IMR-90 (cell line): ENCODE data around the gene ANKRD63. TPM values are rescaled to one million over a fixed set of nuclear protein-coding genes. Genes with fewer than 3 reads are reported as not detected.

Experiments used
- ATAC-seq: fragments of 200-7000 bp; cut with Tn5 transposase; 2 replicates; pipeline ENCODE4 v1.9.1; 2020; ENCODE audit warnings: low read depth, mild to moderate bottlenecking, moderate library complexity
- BruUV-seq: library from RNA; stranded (reverse); fragments of 400-500 nt; replicated peaks from 2 replicates; lab custom pipeline; 2021; lab: Mats Ljungman, UMichigan
- CTCF ChIA-PET: fragments of 300-600 bp; formaldehyde crosslinking; extraction: SDS; loops from one replicate; lab custom pipeline; 2021; ENCODE audit warnings: antibody characterized with exemption; lab: Yijun Ruan, JAX
- POLR2A ChIA-PET: fragments of 300-600 bp; sonication (Branson Sonifier 250); formaldehyde crosslinking; loops from one replicate; lab custom pipeline; 2022; ENCODE audit warnings: antibody characterized with exemption; ENCODE audit not compliant: unreplicated experiment; lab: Charles Lee
- DNase-seq: peaks from one replicate; pipeline ENCODE4 v3.0.0; 2013
- H2AFZ ChIP-seq: replicated peaks from 2 replicates; pipeline ENCODE3; 2013; ENCODE audit warnings: low read length, mild to moderate bottlenecking; ENCODE audit not compliant: poor library complexity
- H2AK5ac ChIP-seq: 2 replicates; pipeline ENCODE4 v1.6.1; 2013; ENCODE audit warnings: low read depth, low read length, inconsistent platforms
- H2AK9ac ChIP-seq: replicated peaks from 2 replicates; pipeline ENCODE3; 2013; ENCODE audit warnings: mild to moderate bottlenecking, low read depth, low read length, moderate library complexity; ENCODE audit not compliant: poor library complexity
- H2BK120ac ChIP-seq: 2 replicates; pipeline ENCODE4 v1.6.1; 2013; ENCODE audit warnings: low read depth, low read length, inconsistent platforms
- H2BK15ac ChIP-seq: 3 replicates; pipeline ENCODE4 v1.6.1; 2013; ENCODE audit warnings: low read depth, low read length, inconsistent platforms
- H2BK20ac ChIP-seq: 2 replicates; pipeline ENCODE4 v1.6.1; 2013; ENCODE audit warnings: low read depth, mild to moderate bottlenecking, inconsistent platforms, low read length, moderate library complexity
- H2BK5ac ChIP-seq: 2 replicates; pipeline ENCODE4 v1.6.1; 2013; ENCODE audit warnings: mild to moderate bottlenecking, low read depth, low read length, inconsistent platforms; ENCODE audit not compliant: poor library complexity, severe bottlenecking
- H3K14ac ChIP-seq: replicated peaks from 2 replicates; pipeline ENCODE4 v1.6.1; 2013; ENCODE audit warnings: low read depth, low read length, inconsistent platforms
- H3K18ac ChIP-seq: 2 replicates; pipeline ENCODE4 v1.6.1; 2013; ENCODE audit warnings: low read depth, low read length, control low read depth
- H3K23ac ChIP-seq: 2 replicates; pipeline ENCODE4 v1.6.1; 2013; ENCODE audit warnings: low read depth, low read length, inconsistent platforms
- H3K27ac ChIP-seq: 2 replicates; pipeline ENCODE4 v1.5.1; 2013; ENCODE audit warnings: mild to moderate bottlenecking, control low read depth, low read length; ENCODE audit not compliant: insufficient read depth
- H3K27me3 ChIP-seq: 2 replicates; pipeline ENCODE4 v1.6.1; 2013; ENCODE audit warnings: low read length; ENCODE audit not compliant: control insufficient read depth, insufficient read depth
- H3K36me3 ChIP-seq: 2 replicates; pipeline ENCODE4 v1.6.1; 2013; ENCODE audit warnings: low read length, mixed read lengths; ENCODE audit not compliant: control insufficient read depth, insufficient read depth
- H3K4ac ChIP-seq: 2 replicates; pipeline ENCODE4 v1.6.1; 2013; ENCODE audit warnings: low read depth, low read length, inconsistent platforms
- H3K4me1 ChIP-seq: 2 replicates; pipeline ENCODE4 v1.6.1; 2013; ENCODE audit warnings: low read length, mixed read lengths; ENCODE audit not compliant: control insufficient read depth, insufficient read depth
- H3K4me2 ChIP-seq: 2 replicates; pipeline ENCODE4 v1.6.1; 2013; ENCODE audit warnings: low read depth, mild to moderate bottlenecking, control low read depth, low read length, moderate library complexity
- H3K4me3 ChIP-seq: 2 replicates; pipeline ENCODE4 v1.5.1; 2013; ENCODE audit warnings: low read depth, mild to moderate bottlenecking, control low read depth, low read length, moderate library complexity; ENCODE audit not compliant: insufficient read depth
- H3K56ac ChIP-seq: 2 replicates; pipeline ENCODE4 v1.6.1; 2013; ENCODE audit warnings: low read length, inconsistent platforms; ENCODE audit not compliant: insufficient read depth; ENCODE audit errors: extremely low read depth
- H3K79me1 ChIP-seq, 2 experiments: 2 replicates each; pipeline ENCODE4 v1.6.1; 2013; ENCODE audit warnings: low read length in 2 of 2, inconsistent platforms in 1 of 2, low read depth in 1 of 2
- H3K9ac ChIP-seq: 2 replicates; pipeline ENCODE4 v1.6.1; 2013; ENCODE audit warnings: low read depth, low read length, control low read depth
- H3K9me1 ChIP-seq: 2 replicates; pipeline ENCODE4 v1.6.1; 2013; ENCODE audit warnings: low read length, inconsistent platforms; ENCODE audit not compliant: insufficient read depth
- H3K9me3 ChIP-seq: 2 replicates; pipeline ENCODE4 v1.6.1; 2013; ENCODE audit warnings: low read length; ENCODE audit not compliant: control insufficient read depth, insufficient read depth
- H4K20me1 ChIP-seq: 2 replicates; pipeline ENCODE4 v1.6.1; 2013; ENCODE audit warnings: low read length, inconsistent platforms; ENCODE audit not compliant: insufficient read depth
- H4K5ac ChIP-seq: 2 replicates; pipeline ENCODE4 v1.6.1; 2013; ENCODE audit warnings: mild to moderate bottlenecking, low read depth, low read length, control low read depth
- H4K8ac ChIP-seq, 2 experiments: 2 replicates each; pipeline ENCODE4 v1.6.1; 2013; ENCODE audit warnings: low read depth in 2 of 2, low read length in 2 of 2, control low read depth in 1 of 2, inconsistent platforms in 1 of 2
- H4K91ac ChIP-seq: 2 replicates; pipeline ENCODE4 v1.6.1; 2013; ENCODE audit warnings: low read depth, low read length, inconsistent platforms; ENCODE audit not compliant: insufficient read depth
- BHLHE40 ChIP-seq: fragments of 150-350 bp; IDR thresholded peaks from 2 replicates; pipeline ENCODE4 v1.6.1; 2016; ENCODE audit warnings: mild to moderate bottlenecking, low read depth, low read length
- CEBPB ChIP-seq: IDR thresholded peaks from 2 replicates; pipeline ENCODE4 v1.6.1; 2012; ENCODE audit warnings: low read depth, low read length, improper control_type of control experiment
- FOS ChIP-seq: fragments of 150-350 bp; IDR thresholded peaks from 2 replicates; pipeline ENCODE4 v1.6.1; 2016; ENCODE audit warnings: low read depth, low read length
- MAFK ChIP-seq: IDR thresholded peaks from 2 replicates; pipeline ENCODE4 v1.6.1; 2012; ENCODE audit warnings: low read depth, low read length, improper control_type of control experiment
- MAZ ChIP-seq: IDR thresholded peaks from 2 replicates; pipeline ENCODE4 v1.6.1; 2012; ENCODE audit warnings: low read depth, mild to moderate bottlenecking, low read length, improper control_type of control experiment, moderate library complexity, borderline replicate concordance
- NFE2L2 ChIP-seq: fragments of 150-350 bp; IDR thresholded peaks from 2 replicates; pipeline ENCODE4 v1.6.1; 2016; ENCODE audit warnings: low read depth, mild to moderate bottlenecking, low read length
- POLR2A ChIP-seq: IDR thresholded peaks from 2 replicates; pipeline ENCODE4 v1.6.1; 2012; ENCODE audit warnings: mild to moderate bottlenecking, low read depth, low read length
- RAD21 ChIP-seq: IDR thresholded peaks from 2 replicates; pipeline ENCODE4 v1.6.1; 2012; ENCODE audit warnings: low read length, improper control_type of control experiment
- RCOR1 ChIP-seq: IDR thresholded peaks from 2 replicates; pipeline ENCODE4 v1.6.1; 2012; ENCODE audit warnings: mild to moderate bottlenecking, low read length, improper control_type of control experiment; ENCODE audit not compliant: insufficient replicate concordance
- RFX5 ChIP-seq: IDR thresholded peaks from 2 replicates; pipeline ENCODE4 v1.8.0; 2012; ENCODE audit warnings: low read depth, mild to moderate bottlenecking, low read length, moderate library complexity
- SMC3 ChIP-seq: fragments of 150-350 bp; IDR thresholded peaks from 2 replicates; pipeline ENCODE4 v1.6.1; 2016; ENCODE audit warnings: low read depth, mild to moderate bottlenecking, antibody characterized with exemption, low read length, moderate library complexity
- WGBS, 2 experiments: methylation state at CpG; one replicate each; pipeline versions ENCODE4 v1.1.5 to v1.1.7; 2013; ENCODE audit warnings: missing lambda C conversion rate in 2 of 2; ENCODE audit not compliant: insufficient read length in 1 of 2; ENCODE audit errors: extremely low coverage in 2 of 2; 5-methylcytosine and 5-hydroxymethylcytosine counted together
- dilution Hi-C: fragments of 300-500 bp; cut with HindIII; formaldehyde crosslinking; loops from one replicate; pipeline ENCODE4 v1.14.3; 2018; ENCODE audit warnings: low sequenced_read_pairs; ENCODE audit not compliant: unreplicated experiment
- in situ Hi-C: fragments of 300-500 bp; cut with MboI; formaldehyde crosslinking; loops from 3 replicates; pipeline ENCODE4 v1.14.3; 2019; ENCODE audit warnings: low sequenced_read_pairs, inconsistent platforms, mixed read lengths
- intact Hi-C: fragments of 100-400 bp; cut with micrococcal nuclease; formaldehyde crosslinking; loops from 2 replicates; pipeline ENCODE4 v1.10.0; 2022
- polyA plus RNA-seq, 3 experiments: library from polyadenylated mRNA; depleted of rRNA; stranded (reverse); fragments of >200 nt; gene quantifications; 2 replicates each; pipeline ENCODE4 v1.2.3, GENCODE V29; 2012; ENCODE audit warnings: low replicate concordance in 1 of 3
- total RNA-seq: library from RNA; depleted of rRNA; stranded (reverse); fragments of >200 nt; gene quantifications from 2 replicates; pipeline ENCODE4 v1.2.3, GENCODE V29; 2012
- TF ChIP-seq, protein P1 (sequence below): fragments of 150-350 bp; IDR thresholded peaks from 2 replicates; pipeline ENCODE4 v1.6.1; 2016; ENCODE audit warnings: low read depth, mild to moderate bottlenecking, low read length, moderate library complexity, borderline replicate concordance
- TF ChIP-seq, protein P2 (sequence below): fragments of 150-350 bp; IDR thresholded peaks from 2 replicates; pipeline ENCODE4 v1.6.1; 2017; ENCODE audit warnings: mild to moderate bottlenecking, antibody characterized with exemption, low read length, low read depth

The ANKRD63 gene
- total and polyA plus RNA-seq, 2 of the 4 experiments (the other 2 are of a cell fraction) = not detected

DNA sequence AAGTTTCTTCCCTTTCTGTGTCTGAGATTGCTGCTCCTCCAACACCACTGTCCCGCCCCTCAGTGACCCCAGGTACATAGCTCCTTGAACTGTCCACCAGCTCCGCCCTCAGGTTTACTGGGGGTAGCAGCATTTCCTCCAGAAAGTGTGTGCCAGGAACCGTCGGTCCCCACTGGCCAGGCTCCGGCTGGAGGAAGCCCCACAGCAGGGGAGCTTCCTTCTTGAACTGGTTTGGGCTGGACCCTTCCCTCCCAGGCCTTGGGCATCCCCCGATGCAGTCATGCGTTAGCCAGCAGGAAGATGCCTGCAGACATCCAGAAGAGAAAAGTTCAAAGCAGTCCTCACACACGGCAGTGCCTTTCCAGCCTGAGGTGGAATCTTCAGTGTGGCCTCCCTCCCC, 24.3 kb downstream of the ANKRD63 start:
- ATAC-seq = no peak

More for the DNA sequence above, 24.3 kb downstream of the ANKRD63 start:
- intact Hi-C loops = no loop called here
- dilution Hi-C loops = no loop called here
- Histone ChIP-seq H3K9ac (no peak overlapping the region), H3K9me3 (no peaks in the 10 kb centered on the region), H3K4me2 (no peak overlapping the region), H2BK5ac (no peak overlapping the region), H3K27ac (no peak overlapping the region), H3K23ac (no peak overlapping the region), H3K14ac (no peak overlapping the region), H3K9me1 (peaks cover 10% of the 10 kb centered on the region), H4K20me1 (no peaks in the 10 kb centered on the region), H4K8ac (no peak overlapping the region), H3K56ac (no peak overlapping the region), H3K79me1 (no peaks in the 10 kb centered on the region), H2BK15ac (no peak overlapping the region), H3K18ac (no peak overlapping the region), H2AFZ (peak overlapping the region; percentile 63), H2AK5ac (no peak overlapping the region), H4K91ac (no peak overlapping the region), H2AK9ac (no peak overlapping the region), H2BK20ac (no peak overlapping the region), H4K5ac (no peak overlapping the region), H3K4me1 (peaks cover 8% of the 10 kb centered on the region; the same call in 1 of the 2 replicates), H3K36me3 (no peaks in the 10 kb centered on the region), H2BK120ac (no peak overlapping the region), H3K27me3 (peaks cover 20% of the 10 kb centered on the region), H3K4ac (no peak overlapping the region), H3K4me3 (no peak overlapping the region)
- ChIA-PET CTCF (interaction anchor here (0.6 kb wide), 1 partner anchor 16 kb away, joined by 3 read pairs; no protein-coding TSS in a partner anchor), POLR2A (no interaction called here)
- 65% methylated on average over 5 of the region's 8 CpGs; no CpG with 5 or more reads in 1 of the 2 experiments for WGBS, 2 experiments
- DNase-seq = no peak
- in situ Hi-C loops = no loop called here
- no peak for TF ChIP-seq CEBPB
- no peak for TF ChIP-seq RAD21
- no peak for TF ChIP-seq MAFK
- TF ChIP-seq POLR2A = no peak
- TF ChIP-seq, protein P1, sequence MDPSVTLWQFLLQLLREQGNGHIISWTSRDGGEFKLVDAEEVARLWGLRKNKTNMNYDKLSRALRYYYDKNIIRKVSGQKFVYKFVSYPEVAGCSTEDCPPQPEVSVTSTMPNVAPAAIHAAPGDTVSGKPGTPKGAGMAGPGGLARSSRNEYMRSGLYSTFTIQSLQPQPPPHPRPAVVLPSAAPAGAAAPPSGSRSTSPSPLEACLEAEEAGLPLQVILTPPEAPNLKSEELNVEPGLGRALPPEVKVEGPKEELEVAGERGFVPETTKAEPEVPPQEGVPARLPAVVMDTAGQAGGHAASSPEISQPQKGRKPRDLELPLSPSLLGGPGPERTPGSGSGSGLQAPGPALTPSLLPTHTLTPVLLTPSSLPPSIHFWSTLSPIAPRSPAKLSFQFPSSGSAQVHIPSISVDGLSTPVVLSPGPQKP = no peak
- TF ChIP-seq BHLHE40 = no peak
- no peak for TF ChIP-seq SMC3
- no peak for TF ChIP-seq NFE2L2
- no peak for TF ChIP-seq RFX5
- TF ChIP-seq RCOR1 = no peak
- TF ChIP-seq MAZ = no peak
- TF ChIP-seq, protein P2, sequence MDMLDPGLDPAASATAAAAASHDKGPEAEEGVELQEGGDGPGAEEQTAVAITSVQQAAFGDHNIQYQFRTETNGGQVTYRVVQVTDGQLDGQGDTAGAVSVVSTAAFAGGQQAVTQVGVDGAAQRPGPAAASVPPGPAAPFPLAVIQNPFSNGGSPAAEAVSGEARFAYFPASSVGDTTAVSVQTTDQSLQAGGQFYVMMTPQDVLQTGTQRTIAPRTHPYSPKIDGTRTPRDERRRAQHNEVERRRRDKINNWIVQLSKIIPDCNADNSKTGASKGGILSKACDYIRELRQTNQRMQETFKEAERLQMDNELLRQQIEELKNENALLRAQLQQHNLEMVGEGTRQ = no peak
- no peak for TF ChIP-seq FOS
- no TSS peak for BruUV-seq
